ENCODE data around the gene ASIC1.

The ASIC1 gene

DNA sequence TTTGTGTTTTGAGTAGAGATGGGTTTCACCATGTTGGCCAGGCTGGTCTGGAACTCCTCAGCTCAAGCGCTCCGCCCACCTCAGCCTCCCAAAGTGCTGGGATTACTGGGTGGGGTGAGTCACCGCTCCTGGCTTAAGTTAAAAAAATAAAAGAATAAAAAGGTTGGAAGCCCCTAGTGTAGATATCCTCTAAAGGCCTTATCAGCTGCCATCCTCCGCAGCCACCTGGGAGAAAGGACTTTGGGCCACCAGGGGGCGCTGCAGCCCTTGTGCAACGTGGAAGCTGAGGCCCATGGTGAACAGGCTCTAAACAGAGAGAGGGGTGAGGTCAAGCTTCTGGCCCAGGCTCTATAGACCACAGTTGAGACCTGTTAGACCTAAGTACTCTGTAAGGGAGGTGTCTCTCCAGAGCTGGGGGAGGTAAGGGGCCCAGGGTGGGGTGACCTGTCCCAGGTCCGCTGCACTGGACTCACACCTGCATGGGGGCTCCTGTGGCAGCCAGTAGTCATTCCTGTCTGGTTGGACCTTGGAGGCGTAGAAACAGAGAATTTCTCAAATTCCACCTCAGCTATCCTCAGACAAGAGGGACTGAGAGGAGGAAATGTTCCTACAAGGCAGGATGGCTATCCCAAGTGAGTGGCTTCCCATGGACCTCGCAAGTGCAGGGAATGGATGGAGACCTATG is 18.1 kb upstream of the ASIC1 start:
- H3K4me3 ChIP-seq (ENCODE audit: control insufficient read depth, low read depth, low read length), result no peak overlapping the region
- DNase-seq (ENCODE audit: low read depth), result peak; percentile 72
- TF ChIP-seq, protein P1, sequence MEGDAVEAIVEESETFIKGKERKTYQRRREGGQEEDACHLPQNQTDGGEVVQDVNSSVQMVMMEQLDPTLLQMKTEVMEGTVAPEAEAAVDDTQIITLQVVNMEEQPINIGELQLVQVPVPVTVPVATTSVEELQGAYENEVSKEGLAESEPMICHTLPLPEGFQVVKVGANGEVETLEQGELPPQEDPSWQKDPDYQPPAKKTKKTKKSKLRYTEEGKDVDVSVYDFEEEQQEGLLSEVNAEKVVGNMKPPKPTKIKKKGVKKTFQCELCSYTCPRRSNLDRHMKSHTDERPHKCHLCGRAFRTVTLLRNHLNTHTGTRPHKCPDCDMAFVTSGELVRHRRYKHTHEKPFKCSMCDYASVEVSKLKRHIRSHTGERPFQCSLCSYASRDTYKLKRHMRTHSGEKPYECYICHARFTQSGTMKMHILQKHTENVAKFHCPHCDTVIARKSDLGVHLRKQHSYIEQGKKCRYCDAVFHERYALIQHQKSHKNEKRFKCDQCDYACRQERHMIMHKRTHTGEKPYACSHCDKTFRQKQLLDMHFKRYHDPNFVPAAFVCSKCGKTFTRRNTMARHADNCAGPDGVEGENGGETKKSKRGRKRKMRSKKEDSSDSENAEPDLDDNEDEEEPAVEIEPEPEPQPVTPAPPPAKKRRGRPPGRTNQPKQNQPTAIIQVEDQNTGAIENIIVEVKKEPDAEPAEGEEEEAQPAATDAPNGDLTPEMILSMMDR (conservative IDR thresholded peaks at IDR 0.05; ENCODE audit: control insufficient read depth, insufficient read depth, low read depth, low read length), result peak; percentile 87

DNA sequence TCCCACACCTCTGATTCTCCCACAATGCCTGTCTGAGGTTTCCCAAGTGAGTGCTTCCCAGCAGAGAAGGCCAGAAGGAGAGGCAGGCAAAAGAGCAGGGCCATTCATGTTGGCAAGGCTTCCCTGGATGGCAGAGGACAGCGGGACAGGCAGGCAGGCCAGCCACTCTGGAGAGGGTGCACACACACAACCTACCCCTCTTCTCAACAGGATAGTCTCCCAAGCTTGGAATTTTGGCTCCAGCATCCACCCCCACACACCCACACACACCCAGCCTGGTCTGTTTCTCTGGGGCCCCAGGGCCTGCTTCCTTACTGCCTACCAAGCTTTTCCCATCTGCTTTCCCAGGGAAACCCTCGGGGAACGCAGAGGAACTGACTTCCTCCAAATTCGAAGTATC is 16.7 kb upstream of the ASIC1 start:
- DNase-seq (ENCODE audit: low read depth), result no peak
- no peak overlapping the region for H3K4me3 ChIP-seq (ENCODE audit: control insufficient read depth, low read depth, low read length)
- TF ChIP-seq, protein P1 (conservative IDR thresholded peaks at IDR 0.05; ENCODE audit: control insufficient read depth, insufficient read depth, low read depth, low read length), result no peak

DNA sequence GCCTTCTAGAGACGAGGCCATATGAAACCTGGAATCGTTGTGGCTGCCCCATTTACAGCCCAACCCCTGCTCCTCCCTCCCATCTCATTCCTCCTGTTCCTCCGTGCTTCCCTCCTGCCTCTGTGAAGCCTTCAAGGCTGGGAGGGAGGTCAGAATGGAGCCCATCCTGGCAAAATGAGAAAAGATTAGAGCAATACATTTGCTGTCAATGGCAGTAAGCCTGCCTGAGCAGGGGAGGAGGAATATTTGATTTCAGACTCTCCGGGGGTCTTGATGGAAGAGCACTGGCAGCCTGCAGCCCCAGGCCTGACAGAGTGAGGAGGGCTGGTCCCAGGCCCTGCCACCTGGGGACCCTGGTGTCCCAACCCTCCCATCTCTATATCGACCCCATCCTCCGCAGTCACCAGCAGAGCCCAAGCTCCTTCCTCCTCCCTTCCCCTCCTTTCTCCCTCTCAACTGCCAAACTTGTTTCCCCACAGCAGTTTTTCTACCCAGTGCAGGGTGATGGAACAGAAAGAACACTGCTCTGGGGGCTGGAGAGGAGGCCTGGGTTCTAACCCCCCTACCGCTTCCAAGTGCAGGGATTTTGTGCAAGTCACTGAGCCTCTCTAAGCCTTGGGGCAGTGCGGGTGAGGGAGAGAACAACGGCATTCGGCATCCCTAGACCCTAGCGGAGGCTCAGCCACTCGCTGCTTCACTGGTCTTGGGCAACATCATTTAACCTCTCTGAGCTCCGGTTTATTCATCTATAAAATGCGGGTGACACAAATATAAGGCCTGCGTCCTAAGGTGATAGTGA is 16.1 kb upstream of the ASIC1 start:
- DNase-seq (ENCODE audit: low read depth), result no peak
- TF ChIP-seq, protein P1 (conservative IDR thresholded peaks at IDR 0.05; ENCODE audit: control insufficient read depth, insufficient read depth, low read depth, low read length), result no peak
- no peak overlapping the region for H3K4me3 ChIP-seq (ENCODE audit: control insufficient read depth, low read depth, low read length)

DNA sequence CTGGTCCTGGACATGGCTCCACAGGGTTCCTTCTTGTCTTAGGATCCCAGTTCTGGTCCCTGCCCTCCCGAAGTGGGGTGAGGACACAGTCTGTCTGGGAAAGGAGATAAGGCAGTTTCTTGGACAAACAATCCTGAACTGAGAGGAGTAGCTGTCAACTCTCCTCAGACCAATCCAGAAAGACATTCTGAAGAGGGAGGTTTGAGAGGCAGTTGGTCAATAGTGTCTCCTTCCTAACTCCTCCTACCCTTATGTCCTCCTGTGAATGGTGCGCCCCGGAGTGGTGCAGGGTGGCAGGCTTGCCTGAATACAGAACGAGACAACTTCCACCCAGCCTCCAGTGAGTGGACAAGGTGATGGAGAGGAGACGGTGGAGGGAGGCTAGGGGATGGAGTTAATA is 15.4 kb upstream of the ASIC1 start:
- DNase-seq (ENCODE audit: low read depth), result no peak
- TF ChIP-seq, protein P1 (conservative IDR thresholded peaks at IDR 0.05; ENCODE audit: control insufficient read depth, insufficient read depth, low read depth, low read length), result no peak
- no peak overlapping the region for H3K4me3 ChIP-seq (ENCODE audit: control insufficient read depth, low read depth, low read length)

DNA sequence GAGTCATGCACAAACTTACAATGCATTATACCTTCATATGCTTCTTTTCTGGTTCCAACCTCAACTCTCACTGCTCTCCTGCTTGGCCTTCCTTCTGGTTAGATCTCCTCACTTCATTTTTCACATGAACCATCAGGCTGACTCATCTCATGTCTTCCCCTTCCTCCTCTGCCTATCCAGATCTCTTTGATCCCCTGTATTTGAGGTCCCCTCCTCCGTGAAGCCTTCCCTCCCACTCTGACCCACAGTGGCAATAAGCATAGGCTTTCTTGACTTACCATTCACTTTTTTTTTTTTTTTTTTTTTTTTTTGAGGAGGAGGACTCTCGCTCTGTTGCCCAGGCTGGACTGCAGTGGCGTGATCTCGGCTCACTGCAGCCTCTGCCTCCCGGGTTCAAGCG is 14.7 kb upstream of the ASIC1 start:
- TF ChIP-seq, protein P1 (conservative IDR thresholded peaks at IDR 0.05; ENCODE audit: control insufficient read depth, insufficient read depth, low read depth, low read length), result no peak
- DNase-seq (ENCODE audit: low read depth), result no peak
- no peak overlapping the region for H3K4me3 ChIP-seq (ENCODE audit: control insufficient read depth, low read depth, low read length)

DNA sequence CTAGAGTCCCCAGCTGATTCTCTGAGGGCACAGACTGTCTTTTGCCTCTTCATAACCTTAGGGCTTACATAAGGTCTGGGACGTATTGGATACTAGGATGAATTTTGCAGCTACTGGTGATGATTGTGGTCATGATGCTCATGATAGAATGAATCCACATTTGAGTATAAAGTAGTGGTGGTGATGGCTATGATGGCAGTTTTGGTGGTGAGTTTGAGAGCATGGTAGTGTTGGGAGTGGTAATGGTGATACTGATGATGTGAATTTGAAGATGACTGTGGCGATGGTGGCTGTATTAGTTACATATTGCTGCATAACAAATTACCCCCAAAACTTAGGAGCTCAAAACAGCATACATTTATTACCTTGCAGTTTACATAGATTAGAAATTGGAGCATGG is 14.1 kb upstream of the ASIC1 start:
- no peak overlapping the region for H3K4me3 ChIP-seq (ENCODE audit: control insufficient read depth, low read depth, low read length)
- TF ChIP-seq, protein P1 (conservative IDR thresholded peaks at IDR 0.05; ENCODE audit: control insufficient read depth, insufficient read depth, low read depth, low read length), result no peak
- DNase-seq (ENCODE audit: low read depth), result no peak

All from fibroblast of mammary gland (primary cell).